Limb (tissue), 2 donors: ENCODE measurements around the gene PDZRN3.

Experiments
- DNase-seq, 2 donors: peaks; one replicate each; pipeline ENCODE4 v3.0.0-alpha.2; 2016; ENCODE audit errors: extremely low spot score in 2 of 2

Gene PDZRN3

DNA sequence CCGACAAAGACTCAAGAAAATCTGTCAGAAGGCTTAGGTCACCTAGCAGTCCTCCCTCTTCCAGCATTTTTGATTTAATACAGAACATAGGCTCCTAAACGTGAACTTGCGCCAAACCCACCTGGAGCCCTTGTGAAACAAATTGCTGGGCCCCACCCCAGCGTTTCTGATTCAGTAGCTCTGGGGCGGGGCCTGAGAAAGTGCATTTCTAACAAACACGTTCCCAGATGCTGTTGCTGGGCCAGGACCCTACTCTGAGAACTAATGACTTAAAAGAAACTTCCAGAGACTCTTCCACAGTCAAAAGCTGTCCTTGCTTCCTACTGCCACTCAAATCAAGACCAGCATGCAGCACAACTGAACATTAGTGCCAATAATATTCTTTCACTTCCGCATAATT is 198.1 kb downstream of the PDZRN3 start:
- DNase-seq, result no peak

DNA sequence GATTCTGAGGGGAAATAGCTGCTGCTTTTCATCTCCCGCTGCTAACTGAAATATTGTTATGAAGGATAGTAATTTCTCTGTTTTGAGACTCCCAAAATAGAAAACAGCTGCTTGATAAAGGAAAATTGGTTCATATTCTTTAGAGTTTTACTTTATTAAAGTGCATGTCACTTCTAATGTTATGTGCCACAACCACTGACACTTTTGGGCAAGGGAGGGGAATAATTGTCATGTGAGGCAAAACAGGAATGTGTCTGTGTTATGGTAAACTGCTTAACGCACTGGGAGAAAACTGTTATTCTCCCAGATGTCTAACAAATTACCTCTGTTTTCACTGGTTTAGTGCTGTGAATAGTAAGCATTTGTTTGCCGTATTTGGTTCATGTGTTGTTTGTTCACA is 201.6 kb downstream of the PDZRN3 start:
- no peak for DNase-seq

DNA sequence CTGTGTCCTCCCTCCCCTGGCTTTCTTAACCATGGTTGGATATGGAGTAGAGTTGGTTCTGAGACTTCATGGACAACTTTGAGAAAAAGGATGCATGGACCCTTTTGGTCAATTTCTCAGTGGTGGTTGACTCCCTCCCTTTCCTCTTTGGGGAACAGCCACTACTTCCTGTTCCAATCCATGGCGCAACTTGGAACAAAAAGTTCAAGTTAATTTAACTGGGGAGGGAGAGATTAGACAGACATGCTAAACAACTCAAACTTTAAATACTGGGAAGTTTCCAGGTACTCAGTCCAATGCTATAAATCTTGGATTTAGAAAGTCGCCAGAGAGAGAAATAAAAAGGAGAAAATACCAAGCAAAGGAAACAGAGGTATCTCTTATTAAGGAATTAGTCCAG is 202.2 kb downstream of the PDZRN3 start:
- no peak for DNase-seq

DNA sequence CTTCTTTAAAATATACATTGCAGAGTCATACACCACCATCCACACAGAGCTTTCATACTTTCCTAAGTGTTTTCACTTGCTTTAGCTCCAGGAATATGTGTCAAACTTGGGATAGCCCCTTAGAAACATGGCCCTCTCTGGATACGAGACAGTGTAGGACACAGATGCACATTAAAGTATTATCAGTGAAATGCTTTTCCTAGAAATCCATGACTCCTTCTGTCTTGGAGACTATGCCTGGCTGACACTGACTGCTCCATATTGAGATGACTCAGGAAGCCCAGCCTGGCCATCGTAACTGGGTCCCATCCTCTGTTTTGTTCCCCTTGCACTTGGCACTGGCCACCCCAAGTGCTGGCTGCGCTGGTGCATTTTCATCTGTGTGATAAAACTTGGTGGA is 204.8 kb downstream of the PDZRN3 start:
- no peak for DNase-seq

DNA sequence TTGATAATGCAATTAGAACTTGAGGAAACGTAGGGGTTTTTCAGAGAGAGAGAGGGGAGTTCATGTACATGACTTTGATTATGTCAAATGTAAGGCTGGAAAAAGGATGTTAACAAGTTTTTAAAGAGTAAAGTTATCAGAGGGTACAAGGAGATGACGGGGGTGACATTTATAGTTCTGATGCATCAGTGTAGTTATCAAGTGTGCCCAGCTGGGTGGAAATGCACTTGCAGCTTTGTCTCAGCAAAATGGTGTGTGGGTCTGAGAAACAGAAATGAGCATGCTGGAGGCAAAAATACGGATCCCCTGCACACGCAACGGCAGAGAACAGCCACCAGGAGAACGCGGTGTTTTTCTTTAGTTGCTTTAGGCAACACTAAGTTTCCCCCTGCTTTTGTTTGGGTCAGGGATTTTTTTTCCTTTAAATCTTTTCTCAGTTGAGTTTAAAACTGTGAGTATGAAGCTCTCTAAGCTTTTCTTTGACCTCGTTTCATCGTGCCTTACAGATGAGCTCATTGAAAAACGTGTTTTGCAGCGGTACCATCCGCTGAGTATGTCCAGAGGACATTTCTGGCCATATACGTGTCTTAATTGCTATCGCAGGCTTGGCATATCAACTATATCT is 205.4 kb downstream of the PDZRN3 start:
- no peak for DNase-seq

- DNase-seq, result no peak
These were observed 206.1 kb downstream of the PDZRN3 start for GRCh38 chr3:73418681-73419080.

DNA sequence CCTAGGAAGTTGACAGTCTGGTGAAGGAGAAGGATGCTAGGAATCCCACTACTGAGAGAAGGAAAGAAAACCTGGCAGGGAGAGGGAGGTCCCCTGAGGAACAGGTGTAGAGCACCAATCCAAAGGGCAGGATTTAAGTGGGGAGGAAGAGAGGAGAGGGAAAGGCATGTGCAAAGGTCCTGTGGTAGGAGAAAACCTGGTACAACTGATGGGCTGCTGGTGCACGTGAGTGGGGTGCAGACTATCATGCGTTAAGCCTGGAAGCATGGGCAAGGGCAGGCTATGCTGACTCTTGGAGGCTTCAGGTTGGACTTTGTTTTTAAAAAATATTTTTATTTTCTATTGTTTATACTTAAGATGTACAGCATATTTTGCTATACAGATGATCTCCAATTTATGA is 209.6 kb downstream of the PDZRN3 start:
- no peak for DNase-seq

- no peak for DNase-seq
These were observed 211.1 kb downstream of the PDZRN3 start for GRCh38 chr3:73413619-73414018.

DNA sequence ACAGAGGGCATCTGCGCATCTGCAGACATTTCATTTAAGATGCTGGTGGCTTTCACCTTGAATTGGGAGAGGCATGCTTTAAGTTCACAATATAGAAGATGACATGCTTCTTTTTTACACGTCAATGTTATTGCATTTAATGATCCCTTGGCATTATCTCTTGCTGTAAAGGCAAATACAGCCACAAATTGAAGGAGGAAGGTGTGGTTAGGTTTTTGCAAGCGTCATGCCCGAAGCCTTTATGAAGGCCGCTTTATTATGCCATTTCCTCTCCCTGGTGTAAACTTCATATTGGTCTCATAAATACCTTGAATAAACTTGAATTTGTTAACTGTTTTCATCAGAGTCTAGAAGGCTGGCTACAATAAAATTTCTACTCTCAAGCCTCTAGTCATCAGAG is 212.7 kb downstream of the PDZRN3 start:
- DNase-seq, result no peak

DNA sequence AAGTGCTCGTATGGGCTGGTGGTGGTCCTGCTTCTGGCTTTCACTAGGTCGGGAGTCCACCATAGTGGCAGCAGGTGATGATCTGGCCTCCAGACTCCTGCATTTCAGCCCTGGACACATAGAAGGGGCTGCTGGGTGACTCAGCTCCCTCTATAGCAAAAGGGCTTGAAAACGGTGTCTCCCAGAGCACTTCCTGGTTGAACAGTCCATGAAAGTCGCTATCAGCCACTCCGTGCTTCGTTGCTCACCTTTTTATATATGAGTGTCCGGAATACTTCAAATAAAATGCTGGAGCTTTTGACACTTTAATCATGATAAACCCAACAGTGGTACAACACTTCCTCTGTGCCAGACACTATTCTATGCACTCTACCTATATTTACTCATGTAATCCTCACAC is 213.2 kb downstream of the PDZRN3 start:
- no peak for DNase-seq

DNA sequence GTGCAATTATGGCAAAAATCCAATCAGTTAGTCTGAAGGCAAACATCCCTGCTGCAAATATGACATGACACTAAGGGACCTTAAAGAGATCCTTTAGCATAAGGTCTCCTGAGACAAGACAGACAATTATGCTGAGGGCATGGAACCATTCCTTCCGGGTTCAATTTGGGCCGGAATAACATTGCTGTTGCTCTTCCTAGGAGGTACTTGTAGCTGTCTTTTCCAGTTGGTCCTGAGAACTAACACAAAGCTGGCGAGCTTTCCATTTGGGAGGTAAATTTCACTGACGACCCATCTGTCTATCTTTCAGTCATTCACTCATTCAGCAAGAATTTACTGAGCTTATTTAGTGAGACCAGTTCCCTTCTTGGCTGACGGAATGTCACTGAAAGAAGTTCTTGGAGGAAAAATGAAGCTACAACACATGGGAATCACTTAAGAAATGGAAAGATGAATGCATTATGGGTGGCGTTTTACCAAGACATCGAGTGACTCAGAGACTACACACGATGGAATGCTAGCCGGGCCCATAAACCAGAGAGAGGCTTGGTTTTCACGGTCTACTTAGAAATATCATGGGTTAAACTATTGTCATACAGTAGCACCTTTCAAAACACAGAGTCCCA is 215.5 kb downstream of the PDZRN3 start:
- DNase-seq, result no peak

- no peak for DNase-seq
These were observed 216.1 kb downstream of the PDZRN3 start for GRCh38 chr3:73408634-73409033.

DNA sequence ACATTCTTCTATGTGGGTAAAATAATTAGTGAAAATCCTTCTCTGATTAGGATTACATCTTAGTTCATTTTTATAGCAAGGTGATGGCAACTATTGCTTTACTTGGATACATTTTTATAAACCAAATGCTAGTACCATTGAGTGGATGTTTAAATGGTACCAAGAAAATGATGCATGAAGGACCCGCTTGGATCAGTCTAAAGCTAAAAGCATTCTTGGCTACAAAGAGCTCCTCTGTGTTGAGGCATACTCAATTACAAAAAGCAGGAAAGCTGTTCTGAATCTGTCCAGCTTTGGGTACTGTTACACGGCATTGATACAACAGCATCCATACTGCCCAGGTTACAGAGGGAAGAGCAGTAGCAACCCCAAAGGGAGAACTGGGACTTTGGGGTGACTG is 217.2 kb downstream of the PDZRN3 start:
- DNase-seq, result no peak

DNA sequence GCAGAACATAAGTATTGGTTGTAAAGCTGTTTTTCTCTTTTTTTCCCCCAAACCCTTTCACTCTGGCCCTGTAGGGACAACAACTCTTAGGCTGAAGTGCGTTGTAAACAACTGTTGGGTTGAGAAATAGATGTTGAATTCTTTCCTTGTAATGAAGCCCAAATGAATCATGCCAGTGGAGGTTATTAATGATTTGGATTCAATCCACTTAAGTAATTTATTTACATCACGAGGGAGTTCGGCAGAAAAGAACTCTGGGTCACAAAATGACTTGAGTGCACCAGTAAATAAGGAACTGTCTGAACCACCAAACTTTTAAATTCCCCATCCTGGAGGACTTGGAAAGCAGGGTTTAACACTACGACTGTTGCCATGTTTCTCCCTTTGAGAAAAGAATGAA is 218.9 kb downstream of the PDZRN3 start:
- DNase-seq, result no peak

- DNase-seq, result no peak
These were observed 219.7 kb downstream of the PDZRN3 start for GRCh38 chr3:73405000-73405399.

DNA sequence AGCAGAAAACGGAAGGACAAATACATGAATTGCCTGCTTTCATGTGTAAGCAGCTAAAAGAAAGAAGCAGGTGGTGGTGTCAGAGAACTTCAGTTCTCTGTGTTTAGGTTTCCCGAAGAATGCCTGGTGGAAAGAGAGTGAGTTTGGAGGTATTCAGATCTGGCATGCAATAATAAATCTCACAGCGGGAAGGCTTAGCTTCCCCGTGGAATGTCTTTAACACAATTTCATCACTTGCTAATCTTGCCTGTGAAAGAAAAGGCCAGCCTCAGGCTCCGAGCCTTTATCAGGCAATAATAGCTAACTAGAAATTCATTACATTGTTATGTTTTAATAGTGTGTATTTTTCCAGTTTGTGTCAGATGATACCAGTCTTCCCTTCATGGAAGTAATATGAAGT is 220.3 kb downstream of the PDZRN3 start:
- no peak for DNase-seq

DNA sequence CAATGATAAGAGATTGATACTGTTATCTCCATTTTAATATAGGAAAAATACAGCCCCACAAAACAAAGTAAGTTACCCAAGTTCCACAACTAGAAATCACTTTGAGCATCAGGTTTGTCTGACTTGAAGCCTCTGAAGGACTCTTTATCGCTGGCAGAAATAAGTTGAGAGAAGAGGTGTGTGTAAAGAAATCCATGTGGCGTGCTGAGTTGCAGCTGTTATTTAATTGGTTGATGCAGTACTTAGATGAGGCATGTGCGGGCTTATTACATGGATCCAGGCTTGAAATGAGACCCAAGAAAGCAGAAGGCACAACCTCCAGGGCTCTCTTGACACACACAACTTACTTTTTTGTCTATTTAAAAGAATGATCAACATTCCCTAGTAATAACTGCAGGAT is 221.3 kb downstream of the PDZRN3 start:
- no peak for DNase-seq

DNA sequence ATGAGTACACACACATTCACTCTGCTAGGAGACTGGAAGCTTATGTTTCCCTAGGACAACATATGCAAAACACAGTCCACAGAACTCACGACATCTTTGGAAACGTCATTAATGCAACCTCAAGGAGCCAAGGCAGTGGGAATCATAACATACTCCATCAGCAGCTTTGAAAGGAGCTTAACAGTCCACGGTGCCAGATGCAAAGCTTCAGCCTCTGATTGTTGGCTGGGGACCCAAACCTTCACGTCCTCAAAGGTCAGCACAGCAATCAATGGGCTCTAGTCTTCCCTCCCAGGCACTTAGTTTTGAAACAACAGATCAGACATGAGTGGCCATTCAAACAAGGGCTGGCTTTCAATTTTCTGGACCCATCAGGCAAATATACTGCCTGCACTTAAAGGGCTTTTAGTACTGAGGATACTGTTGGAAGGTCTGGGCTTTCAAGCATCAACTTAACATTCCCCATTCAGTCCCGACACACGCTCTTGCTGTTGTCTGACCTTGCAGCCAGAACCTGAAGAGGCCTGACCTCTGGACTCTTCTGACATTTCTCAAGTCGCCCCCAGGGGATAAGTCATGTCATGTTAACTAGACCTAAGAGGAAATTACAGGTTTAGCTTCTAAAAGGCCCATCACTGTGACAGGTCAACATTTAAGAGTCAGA is 223.0 kb downstream of the PDZRN3 start:
- no peak for DNase-seq

DNA sequence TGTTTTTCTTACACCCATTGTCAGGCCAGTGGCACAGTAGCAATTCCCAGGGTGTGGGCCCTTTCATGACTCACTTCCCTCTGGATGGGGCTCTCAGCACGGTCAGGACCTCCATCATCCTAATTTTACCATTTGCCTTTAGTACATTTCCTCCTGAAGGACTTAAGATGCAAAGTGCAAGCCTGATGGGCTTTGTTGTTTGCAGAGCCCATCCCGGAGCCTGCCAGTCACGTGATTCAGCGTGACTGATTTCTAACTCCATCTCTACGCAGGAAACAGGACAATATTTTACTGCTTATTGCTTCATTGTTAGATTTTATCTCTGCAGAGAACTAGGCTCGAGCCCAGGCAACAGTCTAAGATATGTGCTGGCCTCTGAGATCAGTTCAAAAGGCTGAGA is 223.7 kb downstream of the PDZRN3 start:
- no peak for DNase-seq

DNA sequence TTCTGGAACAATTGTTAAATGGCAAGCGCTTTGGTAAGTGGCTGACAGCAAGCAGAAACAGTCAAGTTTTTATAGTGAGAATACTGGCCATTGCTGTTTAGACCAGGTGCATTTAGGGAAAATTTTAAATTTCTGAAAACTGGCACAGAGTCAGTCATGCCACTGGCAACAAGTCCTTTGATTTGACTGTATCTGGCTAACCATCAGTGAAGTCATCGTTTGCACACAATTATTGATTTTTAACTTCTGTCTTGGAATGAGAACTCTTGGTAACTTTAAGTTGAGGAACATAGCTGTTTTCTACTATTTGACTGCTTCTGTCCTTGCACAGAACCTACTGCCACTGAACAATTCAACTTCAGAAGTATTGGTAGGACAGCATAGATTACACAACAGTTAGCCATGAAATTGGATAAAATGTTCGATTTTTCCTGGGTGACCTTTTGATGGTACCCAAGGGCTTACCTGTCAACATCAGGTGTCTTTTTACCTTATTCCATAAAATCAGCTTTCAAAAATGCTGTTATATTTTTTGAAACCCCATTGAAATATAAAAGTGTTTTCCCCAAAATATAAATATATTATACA is 225.0 kb downstream of the PDZRN3 start:
- DNase-seq, result no peak

GRCh38 chr3:73399106-73399505 is 225.6 kb downstream of the PDZRN3 start:
- no peak for DNase-seq

DNA sequence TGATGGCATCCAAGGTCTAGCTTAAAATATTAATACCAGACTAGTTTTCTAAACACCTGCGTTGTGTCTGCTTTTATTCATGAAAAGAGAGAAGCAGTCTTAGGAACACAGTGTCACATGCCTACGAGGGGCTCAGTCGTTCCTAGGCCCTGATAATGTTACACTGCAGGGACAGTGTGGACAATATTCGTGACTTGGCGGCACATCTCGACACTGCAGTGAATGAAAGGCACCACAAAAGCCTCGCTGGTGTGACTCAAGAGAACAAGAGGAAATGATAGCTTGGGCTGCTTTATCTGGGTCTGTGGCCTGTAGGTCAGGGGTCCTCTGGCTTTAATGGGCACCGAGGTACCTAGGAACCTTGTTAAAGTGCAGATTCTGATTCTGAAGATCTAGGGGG is 226.7 kb downstream of the PDZRN3 start:
- DNase-seq, result no peak

GRCh38 chr3:73394240-73394639 is 230.5 kb downstream of the PDZRN3 start:
- no peak for DNase-seq
